Measurements from ENCODE around the gene IFNG-AS1. TPM values are rescaled to one million over a fixed set of nuclear protein-coding genes. Genes with fewer than 3 reads are reported as not detected.

The IFNG-AS1 gene
- polyA plus RNA-seq, 2 of the 4 experiments (the other 2 are of a cell fraction) = not detected

DNA sequence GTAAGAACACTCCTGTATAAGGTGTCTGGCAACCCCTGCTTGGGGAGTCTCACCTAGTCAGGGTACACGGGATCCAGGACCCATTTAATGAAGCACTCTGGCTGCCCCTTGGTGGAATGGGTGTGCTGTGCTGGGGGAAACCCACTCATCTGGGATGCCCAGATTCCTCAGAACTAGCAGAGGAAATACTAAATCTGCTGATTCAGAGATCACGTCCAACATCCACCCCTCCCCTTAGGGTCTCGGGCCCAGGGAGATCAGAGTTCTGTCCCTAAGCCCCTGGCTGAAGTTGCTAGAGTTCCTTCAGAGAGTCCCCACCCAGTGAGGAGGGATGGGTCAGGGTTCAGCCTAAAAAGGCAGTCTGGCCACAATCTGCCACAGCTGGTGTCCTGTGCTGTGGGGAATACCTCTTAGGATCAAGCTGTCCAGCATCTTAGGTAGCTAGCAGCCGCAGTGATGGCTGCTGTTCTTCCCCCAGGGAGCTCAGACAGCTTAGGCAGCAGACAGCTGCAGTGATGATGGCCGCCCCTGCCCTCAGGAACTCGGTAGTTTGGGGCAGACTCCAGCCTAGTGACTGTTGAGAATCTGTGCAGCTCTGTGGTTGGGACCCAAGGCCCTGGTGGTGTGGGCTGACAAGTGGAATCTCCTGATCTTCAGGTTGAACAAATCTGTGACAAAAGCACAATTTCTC lies 74.8 kb downstream of the IFNG-AS1 start:
- ATAC-seq (no peak), DNase-seq (ENCODE audit: low read depth in 1 of 2, low spot score in 1 of 2) (no peak), FAIRE-seq (no peak)
- H3K4me3 ChIP-seq = no peak overlapping the region
- no peaks in the 10 kb centered on the region for H3K4me1 ChIP-seq
- TF ChIP-seq RARB (CRISPR knock-in tag; IDR thresholded peaks at IDR 0.05) (no peak), MAFK (IDR thresholded peaks at IDR 0.05; ENCODE audit: partially characterized antibody) (peak; percentile 53)
- no peak overlapping the region for H3K4me2 ChIP-seq
- ChIA-PET POLR2A (no interaction called here), CTCF (interaction anchor here (0.8 kb wide), 1 partner anchor 23 kb away, joined by 3 read pairs; no protein-coding TSS in a partner anchor)
- 12% methylated on average over 5 of the region's 6 CpGs for WGBS (ENCODE audit: missing lambda C conversion rate)
- no peak overlapping the region for H3K27ac ChIP-seq
- H3K9me3 ChIP-seq = peaks cover 6% of the 10 kb centered on the region; the same call in 1 of the 3 replicates

DNA sequence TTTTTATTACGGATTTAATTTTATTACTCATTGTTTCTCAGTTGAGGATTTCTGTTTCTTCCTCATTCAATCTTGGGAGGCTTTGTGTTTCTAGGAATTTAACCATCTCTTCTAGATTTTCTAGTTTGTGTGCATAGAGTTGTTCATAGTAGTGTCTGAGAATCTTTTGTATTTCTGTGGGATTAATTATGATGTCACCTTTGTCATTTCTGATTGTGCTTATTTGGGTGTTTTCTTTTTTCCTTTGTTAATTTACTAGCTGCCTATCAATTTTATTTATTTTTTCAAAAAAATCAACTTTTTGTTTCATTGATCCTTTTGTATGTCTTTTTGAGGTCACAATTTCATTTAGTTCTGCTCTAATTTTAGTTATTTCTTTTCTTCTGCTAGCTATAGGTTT lies 75.9 kb downstream of the IFNG-AS1 start:
- DNase-seq (ENCODE audit: low read depth in 1 of 2, low spot score in 1 of 2) = no peak
- TF ChIP-seq EHMT2 (IDR thresholded peaks at IDR 0.05; ENCODE audit: low read depth) = no peak
- no peak for TF ChIP-seq MAFK (IDR thresholded peaks at IDR 0.05; ENCODE audit: partially characterized antibody)
- TF ChIP-seq GATA3 (IDR thresholded peaks at IDR 0.05; ENCODE audit: borderline replicate concordance) = no peak
- ATAC-seq = no peak
- Histone ChIP-seq H3K9me3 (peaks cover 6% of the 10 kb centered on the region; the same call in 1 of the 3 replicates), H3K4me2 (no peak overlapping the region), H3K27ac (no peak overlapping the region), H3K4me1 (no peaks in the 10 kb centered on the region), H3K4me3 (no peak overlapping the region)
- no peak for FAIRE-seq
- 46% methylated on average over 1 of the region's 1 CpG for WGBS (ENCODE audit: missing lambda C conversion rate)
- ChIA-PET POLR2A (no interaction called here), CTCF (interaction anchor here (0.8 kb wide), 1 partner anchor 24 kb away, joined by 3 read pairs; no protein-coding TSS in a partner anchor)

- Histone ChIP-seq H3K4me1 (no peaks in the 10 kb centered on the region), H3K4me2 (no peak overlapping the region), H3K9me3 (peaks cover 6% of the 10 kb centered on the region; the same call in 1 of the 3 replicates), H3K4me3 (no peak overlapping the region), H3K27ac (no peak overlapping the region)
- FAIRE-seq (no peak), DNase-seq (ENCODE audit: low read depth in 1 of 2, low spot score in 1 of 2) (no peak), ATAC-seq (no peak)
- TF ChIP-seq MAFK (IDR thresholded peaks at IDR 0.05; ENCODE audit: partially characterized antibody) (no peak), ZFP36 (IDR thresholded peaks at IDR 0.05; ENCODE audit: borderline replicate concordance, partially characterized antibody) (no peak), E2F6 (IDR thresholded peaks at IDR 0.05; ENCODE audit: borderline replicate concordance, low read depth) (no peak), CHD2 (IDR thresholded peaks at IDR 0.05; ENCODE audit: low read length, partially characterized antibody) (no peak), EHMT2 (IDR thresholded peaks at IDR 0.05; ENCODE audit: low read depth) (no peak), HMGXB4 (CRISPR knock-in tag; IDR thresholded peaks at IDR 0.05; ENCODE audit: borderline replicate concordance) (no peak), SMC3 (IDR thresholded peaks at IDR 0.05) (no peak), RCOR1 (IDR thresholded peaks at IDR 0.05; ENCODE audit: low read depth, low read length) (no peak), PBX3 (IDR thresholded peaks at IDR 0.05) (no peak)
- TF ChIP-seq, protein P1, sequence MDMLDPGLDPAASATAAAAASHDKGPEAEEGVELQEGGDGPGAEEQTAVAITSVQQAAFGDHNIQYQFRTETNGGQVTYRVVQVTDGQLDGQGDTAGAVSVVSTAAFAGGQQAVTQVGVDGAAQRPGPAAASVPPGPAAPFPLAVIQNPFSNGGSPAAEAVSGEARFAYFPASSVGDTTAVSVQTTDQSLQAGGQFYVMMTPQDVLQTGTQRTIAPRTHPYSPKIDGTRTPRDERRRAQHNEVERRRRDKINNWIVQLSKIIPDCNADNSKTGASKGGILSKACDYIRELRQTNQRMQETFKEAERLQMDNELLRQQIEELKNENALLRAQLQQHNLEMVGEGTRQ (IDR thresholded peaks at IDR 0.05) = no peak
- ChIA-PET POLR2A (no interaction called here), CTCF (no interaction called here)
- 0% methylated on average over 1 of the region's 1 CpG for WGBS (ENCODE audit: missing lambda C conversion rate)
Observed at GRCh38 chr12:68065687-68066086, 76.4 kb downstream of the IFNG-AS1 start.
